H9 (cell line): ENCODE results near the gene BPIFB6. TPM values are rescaled to one million over a fixed set of nuclear protein-coding genes. Genes with fewer than 3 reads are reported as not detected.

Source experiments
- DNase-seq: peaks from one replicate; pipeline ENCODE4 v3.0.0-alpha.2; 2017
- H2AFZ ChIP-seq: one replicate; pipeline ENCODE4 v1.6.1; 2013; ENCODE audit warnings: mild to moderate bottlenecking, low read length, control low read depth, moderate library complexity
- H2AK5ac ChIP-seq: 2 replicates; pipeline ENCODE4 v1.6.1; 2013; ENCODE audit warnings: low read length, control low read depth, mixed read lengths; ENCODE audit not compliant: insufficient read length
- H2BK120ac ChIP-seq: one replicate; pipeline ENCODE4 v1.6.1; 2013; ENCODE audit warnings: low read depth, mild to moderate bottlenecking, low read length, control low read depth, inconsistent platforms; ENCODE audit not compliant: poor library complexity, severe bottlenecking
- H2BK12ac ChIP-seq: 2 replicates; pipeline ENCODE4 v1.6.1; 2013; ENCODE audit warnings: low read length, control low read depth, mixed read lengths, low read depth; ENCODE audit not compliant: insufficient read length
- H2BK15ac ChIP-seq: 2 replicates; pipeline ENCODE4 v1.6.1; 2013; ENCODE audit warnings: low read depth, low read length, control low read depth
- H2BK20ac ChIP-seq: one replicate; pipeline ENCODE4 v1.6.1; 2013; ENCODE audit warnings: low read depth, mild to moderate bottlenecking, low read length, control low read depth, inconsistent platforms; ENCODE audit not compliant: poor library complexity, severe bottlenecking
- H2BK5ac ChIP-seq: 2 replicates; pipeline ENCODE4 v1.6.1; 2013; ENCODE audit warnings: low read length, control low read depth, mixed read lengths; ENCODE audit not compliant: insufficient read length
- H3K14ac ChIP-seq: 2 replicates; pipeline ENCODE4 v1.6.1; 2013; ENCODE audit warnings: low read length, control low read depth; ENCODE audit not compliant: insufficient read depth
- H3K18ac ChIP-seq: 2 replicates; pipeline ENCODE4 v1.6.1; 2013; ENCODE audit warnings: low read depth, mild to moderate bottlenecking, mixed read lengths, low read length, control low read depth; ENCODE audit not compliant: insufficient read length
- H3K23ac ChIP-seq: 2 replicates; pipeline ENCODE4 v1.6.1; 2013; ENCODE audit warnings: low read length, control low read depth, mixed read lengths, low read depth; ENCODE audit not compliant: insufficient read length
- H3K23me2 ChIP-seq: 2 replicates; pipeline ENCODE4 v1.6.1; 2013; ENCODE audit warnings: low read depth, mild to moderate bottlenecking, mixed read lengths, low read length, control low read depth; ENCODE audit not compliant: insufficient read length, poor library complexity, severe bottlenecking
- H3K27ac ChIP-seq: 2 replicates; pipeline ENCODE4 v1.5.1; 2013; ENCODE audit warnings: low read length, control low read depth, mixed read lengths, low read depth; ENCODE audit not compliant: insufficient read length
- H3K27me3 ChIP-seq: 2 replicates; pipeline ENCODE4 v1.6.1; 2013; ENCODE audit warnings: low read length, control low read depth, inconsistent platforms; ENCODE audit not compliant: insufficient read depth
- H3K4ac ChIP-seq: 2 replicates; pipeline ENCODE4 v1.6.1; 2013; ENCODE audit warnings: low read depth, mild to moderate bottlenecking, control low read depth, inconsistent platforms, low read length, moderate library complexity
- H3K4me1 ChIP-seq: 2 replicates; pipeline ENCODE4 v1.6.1; 2013; ENCODE audit warnings: low read length, control low read depth, inconsistent platforms; ENCODE audit not compliant: insufficient read depth
- H3K4me2 ChIP-seq: 2 replicates; pipeline ENCODE4 v1.6.1; 2013; ENCODE audit warnings: low read length, control low read depth, mixed read lengths; ENCODE audit not compliant: insufficient read length, insufficient read depth
- H3K56ac ChIP-seq: 2 replicates; pipeline ENCODE4 v1.6.1; 2013; ENCODE audit warnings: low read depth, mild to moderate bottlenecking, mixed read lengths, low read length, control low read depth; ENCODE audit not compliant: insufficient read length
- H3K79me1 ChIP-seq: 2 replicates; pipeline ENCODE4 v1.6.1; 2013; ENCODE audit warnings: low read depth, mild to moderate bottlenecking, moderate library complexity, low read length, control low read depth, inconsistent platforms; ENCODE audit not compliant: insufficient read depth, poor library complexity, severe bottlenecking
- H3K79me2 ChIP-seq: 2 replicates; pipeline ENCODE4 v1.6.1; 2013; ENCODE audit warnings: low read length, control low read depth, inconsistent platforms; ENCODE audit not compliant: insufficient read depth
- H3K9ac ChIP-seq: 2 replicates; pipeline ENCODE4 v1.6.1; 2013; ENCODE audit warnings: low read length, control low read depth, mixed read lengths; ENCODE audit not compliant: insufficient read length; ENCODE audit errors: extremely low read depth
- H3K9me3 ChIP-seq: one replicate; pipeline ENCODE4 v1.6.1; 2013; ENCODE audit warnings: low read depth, low read length, inconsistent platforms; ENCODE audit not compliant: control insufficient read depth
- H3T11ph ChIP-seq: one replicate; pipeline ENCODE4 v1.6.1; 2013; ENCODE audit warnings: mild to moderate bottlenecking, low read length, control low read depth, inconsistent platforms
- H4K20me1 ChIP-seq: one replicate; pipeline ENCODE4 v1.6.1; 2013; ENCODE audit not compliant: control insufficient read depth, insufficient read length, insufficient read depth
- H4K5ac ChIP-seq: 2 replicates; pipeline ENCODE4 v1.6.1; 2013; ENCODE audit warnings: low read depth, mild to moderate bottlenecking, mixed read lengths, low read length, control low read depth; ENCODE audit not compliant: insufficient read length
- H4K8ac ChIP-seq: replicated peaks from 2 replicates; pipeline ENCODE4 v1.6.1; 2013; ENCODE audit warnings: low read length, control low read depth, mixed read lengths, low read depth; ENCODE audit not compliant: insufficient read length
- H4K91ac ChIP-seq: 2 replicates; pipeline ENCODE4 v1.6.1; 2013; ENCODE audit warnings: low read depth, mild to moderate bottlenecking, moderate library complexity, mixed read lengths, low read length, control low read depth; ENCODE audit not compliant: insufficient read length
- H3K27ac Mint-ChIP-seq, 3 experiments: 2 replicates in 2 of 3; 3 replicates in 1 of 3; pipeline ENCODE4 v1.8.0; 2020 to 2021; ENCODE audit warnings: mixed read lengths in 3 of 3, mild to moderate bottlenecking in 1 of 3, moderate library complexity in 1 of 3
- H3K27me3 Mint-ChIP-seq: 2 replicates; pipeline ENCODE4 v1.8.0; 2021; ENCODE audit warnings: low read depth, mild to moderate bottlenecking, moderate library complexity, mixed read lengths
- H3K36me3 Mint-ChIP-seq, 3 experiments: 2 replicates in 2 of 3; 3 replicates in 1 of 3; pipeline ENCODE4 v1.8.0; 2020 to 2021; ENCODE audit warnings: low read depth in 3 of 3, mixed read lengths in 3 of 3; ENCODE audit not compliant: insufficient read depth in 1 of 3
- H3K4me1 Mint-ChIP-seq, 2 experiments: 2 replicates each; pipeline ENCODE4 v1.8.0; 2020; ENCODE audit warnings: mixed read lengths in 2 of 2
- H3K4me3 Mint-ChIP-seq, 2 experiments: 2 replicates in 1 of 2; 3 replicates in 1 of 2; pipeline ENCODE4 v1.8.0; 2020 to 2021; ENCODE audit warnings: mild to moderate bottlenecking in 2 of 2, mixed read lengths in 2 of 2, moderate library complexity in 1 of 2
- H3K9me3 Mint-ChIP-seq, 2 experiments: 2 replicates in 1 of 2; 3 replicates in 1 of 2; pipeline ENCODE4 v1.8.0; 2020; ENCODE audit warnings: mild to moderate bottlenecking in 2 of 2, mixed read lengths in 2 of 2, moderate library complexity in 1 of 2
- WGBS: extraction: QIAGEN DNeasy Blood & Tissue Kit; methylation state at CpG from one replicate; pipeline ENCODE4 v1.1.7; 2013; ENCODE audit warnings: missing lambda C conversion rate, low lambda C conversion rate, mixed read lengths; ENCODE audit not compliant: insufficient read length; ENCODE audit errors: extremely low coverage; 5-methylcytosine and 5-hydroxymethylcytosine counted together
- total RNA-seq: library from RNA; stranded (reverse); gene quantifications from 2 replicates; pipeline ENCODE4 v1.2.1, GENCODE V29; 2021
- TF ChIP-seq, protein P1 (sequence below): fragments of 200-600 bp; sonication (generic); conservative IDR thresholded peaks from 3 replicates; pipeline ENCODE4 v1.8.0; 2021; ENCODE audit warnings: antibody characterized with exemption, mild to moderate bottlenecking

BPIFB6 gene
- total RNA-seq, 1 experiment from 2014 or later, result not detected

DNA sequence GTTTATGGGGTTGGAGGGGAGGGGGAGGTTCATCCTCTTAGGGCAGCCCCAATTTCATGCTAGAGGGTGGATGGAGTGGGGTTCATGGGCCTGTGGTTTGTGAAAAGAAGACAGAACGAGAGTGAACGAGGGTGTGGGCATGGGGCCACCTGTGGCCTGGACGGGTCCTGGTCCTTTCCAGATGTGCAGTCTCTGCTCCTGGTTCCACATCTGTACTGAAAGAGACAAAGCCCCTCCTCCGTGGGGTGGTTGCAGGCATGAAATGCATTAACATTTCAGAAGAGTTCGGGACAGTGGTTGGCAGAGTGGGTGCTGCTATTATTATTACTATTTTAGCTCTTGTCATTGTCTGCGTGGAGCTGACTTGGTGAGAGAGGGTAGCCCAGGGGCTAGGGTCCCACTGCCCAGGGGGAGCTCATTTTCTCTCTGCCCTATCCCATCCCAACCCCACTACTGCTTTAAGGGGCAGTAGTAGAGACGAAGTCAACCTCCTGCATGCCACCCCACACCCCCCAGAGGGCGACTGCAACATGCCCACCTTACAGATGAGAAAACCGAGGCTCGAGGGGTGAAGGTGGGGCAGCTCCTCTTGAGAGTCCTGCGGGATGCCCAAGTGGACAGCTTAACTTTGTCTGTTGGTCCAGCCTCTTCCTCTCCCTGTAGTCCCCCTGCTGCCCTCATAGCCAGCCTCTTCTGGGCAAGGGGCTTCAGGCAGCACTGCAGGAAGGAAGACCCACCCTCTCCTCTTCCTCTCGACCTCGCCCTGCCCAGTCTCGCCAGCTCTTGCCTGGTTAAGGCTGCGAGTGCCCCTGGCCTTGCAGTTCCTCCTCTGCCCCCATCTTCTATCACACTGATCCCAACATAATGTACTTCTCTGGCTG is 15.5 kb upstream of the BPIFB6 start:
- Histone ChIP-seq H3K56ac (no peak overlapping the region), H3K79me2 (no peaks in the 10 kb centered on the region), H3K9ac (no peak overlapping the region), H2BK12ac (no peak overlapping the region), H2BK5ac (no peak overlapping the region), H3T11ph (no peak overlapping the region), H3K23ac (no peak overlapping the region), H2BK120ac (no peak overlapping the region), H4K5ac (no peak overlapping the region), H2AFZ (no peak overlapping the region), H2BK15ac (no peak overlapping the region), H3K14ac (no peak overlapping the region), H3K4ac (no peak overlapping the region), H4K91ac (no peak overlapping the region), H3K9me3 (no peaks in the 10 kb centered on the region), H3K79me1 (no peaks in the 10 kb centered on the region), H4K20me1 (no peaks in the 10 kb centered on the region), H3K18ac (no peak overlapping the region), H4K8ac (no peak overlapping the region), H3K23me2 (no peaks in the 10 kb centered on the region), H2BK20ac (no peak overlapping the region), H2AK5ac (no peak overlapping the region), H3K27me3 (no peaks in the 10 kb centered on the region), H3K4me1 (no peaks in the 10 kb centered on the region), H3K4me2 (no peak overlapping the region), H3K27ac (no peak overlapping the region)
- Mint-ChIP-seq H3K9me3 (no peaks in the 10 kb centered on the region), H3K27me3 (peaks cover 18% of the 10 kb centered on the region), H3K36me3 (no peaks in the 10 kb centered on the region), H3K4me1 (peaks cover 21 to 23% of the 10 kb centered on the region in 2 experiments), H3K4me3 (no peak overlapping the region), H3K27ac (peak overlapping the region in 1 of 3 experiments; percentile 87; a peak in 1 of 7 replicates)
- TF ChIP-seq, protein P1, sequence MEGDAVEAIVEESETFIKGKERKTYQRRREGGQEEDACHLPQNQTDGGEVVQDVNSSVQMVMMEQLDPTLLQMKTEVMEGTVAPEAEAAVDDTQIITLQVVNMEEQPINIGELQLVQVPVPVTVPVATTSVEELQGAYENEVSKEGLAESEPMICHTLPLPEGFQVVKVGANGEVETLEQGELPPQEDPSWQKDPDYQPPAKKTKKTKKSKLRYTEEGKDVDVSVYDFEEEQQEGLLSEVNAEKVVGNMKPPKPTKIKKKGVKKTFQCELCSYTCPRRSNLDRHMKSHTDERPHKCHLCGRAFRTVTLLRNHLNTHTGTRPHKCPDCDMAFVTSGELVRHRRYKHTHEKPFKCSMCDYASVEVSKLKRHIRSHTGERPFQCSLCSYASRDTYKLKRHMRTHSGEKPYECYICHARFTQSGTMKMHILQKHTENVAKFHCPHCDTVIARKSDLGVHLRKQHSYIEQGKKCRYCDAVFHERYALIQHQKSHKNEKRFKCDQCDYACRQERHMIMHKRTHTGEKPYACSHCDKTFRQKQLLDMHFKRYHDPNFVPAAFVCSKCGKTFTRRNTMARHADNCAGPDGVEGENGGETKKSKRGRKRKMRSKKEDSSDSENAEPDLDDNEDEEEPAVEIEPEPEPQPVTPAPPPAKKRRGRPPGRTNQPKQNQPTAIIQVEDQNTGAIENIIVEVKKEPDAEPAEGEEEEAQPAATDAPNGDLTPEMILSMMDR, result no peak
- WGBS, result no CpG with 5 or more reads among the region's 15 CpGs
- DNase-seq, result no peak
